ENCODE measurements around the gene TENM4. TPM values are rescaled to one million over a fixed set of nuclear protein-coding genes. Genes with fewer than 3 reads are reported as not detected.

The TENM4 gene
- total RNA-seq, 4 donors from 2014 or later, result 2.3 to 18.9 (median 4.5) TPM

- DNase-seq (ENCODE audit: low spot score) (no peak), ATAC-seq (ENCODE audit: low FRiP score) (no peak)
- TF ChIP-seq CTCF (IDR thresholded peaks at IDR 0.05), result no peak
These were observed 176.5 kb downstream of the TENM4 start for GRCh38 chr11:79264284-79264683.

GRCh38 chr11:79263001-79263400 is 177.8 kb downstream of the TENM4 start:
- no peak for TF ChIP-seq CTCF (IDR thresholded peaks at IDR 0.05)
- DNase-seq (ENCODE audit: low spot score) (no peak), ATAC-seq (ENCODE audit: low FRiP score) (no peak)

GRCh38 chr11:79262221-79262620 is 178.6 kb downstream of the TENM4 start:
- no peak for DNase-seq (ENCODE audit: low spot score)
- TF ChIP-seq CTCF (IDR thresholded peaks at IDR 0.05), result no peak
- no peak for ATAC-seq (ENCODE audit: low FRiP score)

GRCh38 chr11:79261684-79262083 is 179.1 kb downstream of the TENM4 start:
- no peak for ATAC-seq (ENCODE audit: low FRiP score)

GRCh38 chr11:79259800-79260199 is 181.0 kb downstream of the TENM4 start:
- DNase-seq (ENCODE audit: low spot score) (no peak), ATAC-seq (ENCODE audit: low FRiP score) (no peak)
- TF ChIP-seq CTCF (IDR thresholded peaks at IDR 0.05), result no peak

More at GRCh38 chr11:79261684-79262083, 179.1 kb downstream of the TENM4 start:
- no peak for DNase-seq (ENCODE audit: low spot score)
- TF ChIP-seq CTCF (IDR thresholded peaks at IDR 0.05), result no peak

GRCh38 chr11:79258576-79258975 is 182.3 kb downstream of the TENM4 start:
- no peak for ATAC-seq (ENCODE audit: low FRiP score)
- no peak for TF ChIP-seq CTCF (IDR thresholded peaks at IDR 0.05)
- no peak for DNase-seq (ENCODE audit: low spot score)

GRCh38 chr11:79255965-79256364 is 184.9 kb downstream of the TENM4 start:
- no peak for TF ChIP-seq CTCF (IDR thresholded peaks at IDR 0.05)
- DNase-seq (ENCODE audit: low spot score) (no peak), ATAC-seq (ENCODE audit: low FRiP score) (no peak)

All from omental fat pad (tissue), 4 donors.